GM20000 (cell line): Measurements from ENCODE around the gene PLSCR4.

Experiments
- DNase-seq: peaks from one replicate; pipeline ENCODE4 v3.0.0; 2012; ENCODE audit warnings: low spot score
- TF ChIP-seq, protein P1 (sequence below): IDR thresholded peaks from 2 replicates; pipeline ENCODE4 v1.5.1; 2012; ENCODE audit warnings: mild to moderate bottlenecking, control low read depth; ENCODE audit errors: extremely low read depth, missing control alignments

Gene PLSCR4

DNA sequence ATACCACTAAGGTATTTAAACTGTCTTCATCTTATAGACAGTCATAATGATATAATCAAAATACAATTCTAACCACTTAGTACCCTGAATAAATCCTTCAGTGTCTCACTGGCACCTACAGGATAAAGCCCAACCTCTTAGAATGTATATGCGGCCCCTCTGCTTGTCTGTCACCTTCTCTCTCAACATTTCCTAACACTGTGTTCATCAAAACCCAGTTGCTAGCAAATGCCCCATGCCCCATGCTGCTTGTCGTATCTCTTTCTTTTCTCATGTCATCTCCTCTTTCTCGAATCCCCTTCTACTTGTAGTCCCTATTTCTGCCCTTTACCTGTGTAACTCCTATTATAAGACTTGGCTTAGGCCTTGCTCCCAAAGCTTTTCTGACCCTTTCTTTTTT is 24.6 kb upstream of the PLSCR4 start:
- DNase-seq: no peak
- TF ChIP-seq, protein P1, sequence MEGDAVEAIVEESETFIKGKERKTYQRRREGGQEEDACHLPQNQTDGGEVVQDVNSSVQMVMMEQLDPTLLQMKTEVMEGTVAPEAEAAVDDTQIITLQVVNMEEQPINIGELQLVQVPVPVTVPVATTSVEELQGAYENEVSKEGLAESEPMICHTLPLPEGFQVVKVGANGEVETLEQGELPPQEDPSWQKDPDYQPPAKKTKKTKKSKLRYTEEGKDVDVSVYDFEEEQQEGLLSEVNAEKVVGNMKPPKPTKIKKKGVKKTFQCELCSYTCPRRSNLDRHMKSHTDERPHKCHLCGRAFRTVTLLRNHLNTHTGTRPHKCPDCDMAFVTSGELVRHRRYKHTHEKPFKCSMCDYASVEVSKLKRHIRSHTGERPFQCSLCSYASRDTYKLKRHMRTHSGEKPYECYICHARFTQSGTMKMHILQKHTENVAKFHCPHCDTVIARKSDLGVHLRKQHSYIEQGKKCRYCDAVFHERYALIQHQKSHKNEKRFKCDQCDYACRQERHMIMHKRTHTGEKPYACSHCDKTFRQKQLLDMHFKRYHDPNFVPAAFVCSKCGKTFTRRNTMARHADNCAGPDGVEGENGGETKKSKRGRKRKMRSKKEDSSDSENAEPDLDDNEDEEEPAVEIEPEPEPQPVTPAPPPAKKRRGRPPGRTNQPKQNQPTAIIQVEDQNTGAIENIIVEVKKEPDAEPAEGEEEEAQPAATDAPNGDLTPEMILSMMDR: no peak

DNA sequence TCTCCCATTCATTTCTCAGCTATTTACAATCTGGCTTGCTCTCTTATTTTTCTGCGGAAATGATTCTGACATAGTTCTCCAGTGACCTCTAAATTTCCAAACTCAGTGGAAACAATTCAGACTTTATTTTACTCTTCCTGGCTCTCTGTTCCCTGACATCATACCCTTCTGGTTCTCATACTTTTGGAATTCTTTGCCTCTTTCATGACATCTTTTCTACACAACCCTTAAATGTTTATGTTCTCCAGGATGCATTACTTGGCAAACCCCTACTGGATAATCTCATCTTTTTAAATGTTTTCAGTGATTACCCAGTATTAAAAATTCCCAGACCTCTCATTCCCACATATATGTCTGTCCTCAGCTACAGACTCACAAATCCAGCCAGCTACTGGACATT is 23.9 kb upstream of the PLSCR4 start:
- DNase-seq: no peak
- TF ChIP-seq, protein P1: no peak

DNA sequence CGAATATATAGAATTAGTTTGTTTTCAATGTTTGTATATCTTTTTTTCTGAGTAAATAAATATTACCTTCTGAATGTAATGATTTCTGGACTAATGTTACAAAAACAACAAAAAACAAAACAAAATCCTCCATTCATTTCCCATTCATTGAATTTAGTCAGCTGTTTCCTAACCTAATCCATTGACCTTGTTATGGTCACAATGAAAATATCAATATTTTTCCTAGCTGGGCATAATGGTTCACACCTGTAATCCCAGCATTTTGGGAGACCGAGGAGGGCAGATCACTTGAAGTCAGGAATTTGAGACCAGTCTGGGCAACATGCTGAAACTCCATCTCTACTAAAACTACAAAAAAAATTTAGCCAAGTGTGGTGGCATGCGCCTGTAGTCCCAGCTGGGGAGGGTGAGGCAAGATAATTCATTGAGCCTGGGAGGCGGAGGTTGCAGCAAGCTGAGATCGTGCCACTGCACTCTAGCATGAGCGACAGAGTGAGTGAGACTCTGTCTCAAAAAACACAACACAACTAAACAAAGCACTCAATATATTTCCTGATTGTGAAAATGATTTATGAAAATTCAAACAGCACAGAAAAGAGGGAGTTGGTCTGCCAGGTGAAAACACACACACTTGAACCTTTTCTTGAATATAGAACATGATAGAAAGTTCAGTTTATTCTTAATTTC is 23.0 kb upstream of the PLSCR4 start:
- no peak for DNase-seq
- TF ChIP-seq, protein P1: no peak

DNA sequence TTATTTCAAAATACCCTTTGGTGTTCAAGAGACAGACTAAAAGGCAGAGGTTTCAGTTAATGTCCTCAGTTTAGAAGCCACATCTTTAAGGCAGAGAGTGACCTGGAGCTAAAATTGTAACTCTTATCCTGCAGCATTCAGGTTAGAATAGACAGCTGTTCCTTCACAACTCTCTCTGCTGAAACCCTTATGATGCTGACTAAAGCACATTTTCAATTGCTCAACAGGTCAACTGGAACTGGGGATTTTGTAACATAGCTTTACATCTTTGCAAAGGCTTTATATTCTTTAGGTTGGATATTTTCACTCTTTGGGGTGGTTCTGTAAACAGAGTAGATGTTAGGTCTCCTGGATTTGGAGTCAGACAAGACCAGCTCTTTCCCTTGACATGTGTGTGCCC is 20.3 kb upstream of the PLSCR4 start:
- DNase-seq: no peak
- TF ChIP-seq, protein P1: no peak

DNA sequence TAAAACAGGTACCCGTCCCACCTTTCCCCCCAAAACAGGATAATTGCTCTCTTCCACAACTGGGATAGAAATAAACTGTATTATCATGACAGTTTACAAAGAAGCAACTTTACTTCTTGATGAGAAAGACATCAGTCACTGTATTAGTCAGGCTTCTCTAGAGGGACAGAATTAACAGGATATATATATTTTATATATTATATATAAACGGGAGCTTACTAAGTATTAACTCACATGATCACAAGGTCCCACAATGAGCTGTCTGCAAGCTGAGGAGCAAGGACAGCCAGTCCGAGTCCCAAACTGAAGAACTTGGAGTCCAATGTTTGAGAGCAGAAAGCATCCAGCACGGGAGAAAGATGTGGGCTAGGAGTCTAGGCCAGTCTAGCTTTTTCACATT is 18.4 kb upstream of the PLSCR4 start:
- DNase-seq: no peak
- TF ChIP-seq, protein P1: no peak

DNA sequence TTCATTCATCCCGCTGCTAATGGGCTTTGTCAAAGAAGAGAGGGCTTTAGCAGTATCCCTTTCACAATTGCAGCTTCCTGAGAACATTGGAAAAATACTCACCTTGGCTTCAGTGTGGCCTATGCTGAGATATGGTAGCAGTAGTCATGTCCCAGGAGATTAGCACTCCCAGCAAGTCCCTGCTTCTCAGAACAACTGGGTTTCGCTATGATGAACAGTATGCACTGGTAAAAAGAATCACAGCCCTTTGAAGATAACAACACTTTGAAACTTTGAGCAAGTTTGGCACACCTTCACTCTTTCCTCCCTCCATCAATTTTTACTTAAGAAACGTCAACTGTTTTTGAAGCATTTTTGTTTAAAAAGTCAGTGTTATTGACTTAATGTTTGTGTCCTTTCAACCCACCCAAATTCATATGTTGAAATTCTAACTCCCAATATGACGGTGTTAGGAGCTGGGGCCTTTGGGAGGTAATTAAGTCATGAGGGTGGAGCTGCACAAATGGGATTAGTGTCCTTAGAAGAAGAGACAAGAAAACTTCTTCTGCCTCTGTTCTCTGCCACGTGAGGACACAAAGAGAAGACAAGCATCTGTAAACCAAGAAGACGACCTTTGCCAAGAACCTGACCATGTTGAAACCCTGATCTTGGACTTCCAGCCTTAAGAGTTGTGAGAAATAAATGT is 17.8 kb upstream of the PLSCR4 start:
- no peak for DNase-seq
- TF ChIP-seq, protein P1: no peak

DNA sequence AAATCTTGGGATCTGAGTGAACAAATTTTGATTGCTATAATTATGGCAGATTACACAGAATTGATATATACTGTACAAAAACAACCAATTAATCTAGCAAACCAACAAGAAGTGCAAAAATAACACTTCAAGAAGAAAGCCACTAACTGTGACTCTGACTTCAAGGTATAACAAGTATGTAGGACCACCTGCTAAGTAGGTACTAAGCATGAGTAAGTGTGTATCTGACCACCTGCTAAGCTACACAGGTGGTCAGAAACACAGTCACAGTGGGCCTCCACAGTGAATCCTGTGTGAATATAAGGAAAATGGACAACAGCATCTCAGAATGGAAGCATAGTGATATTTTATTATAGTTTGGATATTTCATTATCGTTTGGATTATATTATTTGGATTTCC is 14.8 kb upstream of the PLSCR4 start:
- no peak for DNase-seq
- TF ChIP-seq, protein P1: no peak
